Measurements from ENCODE around the gene TSFM. TPM values are rescaled to one million over a fixed set of nuclear protein-coding genes. Genes with fewer than 3 reads are reported as not detected.

The TSFM gene
- total RNA-seq, 1 experiment from 2014 or later: 48.7 TPM

DNA sequence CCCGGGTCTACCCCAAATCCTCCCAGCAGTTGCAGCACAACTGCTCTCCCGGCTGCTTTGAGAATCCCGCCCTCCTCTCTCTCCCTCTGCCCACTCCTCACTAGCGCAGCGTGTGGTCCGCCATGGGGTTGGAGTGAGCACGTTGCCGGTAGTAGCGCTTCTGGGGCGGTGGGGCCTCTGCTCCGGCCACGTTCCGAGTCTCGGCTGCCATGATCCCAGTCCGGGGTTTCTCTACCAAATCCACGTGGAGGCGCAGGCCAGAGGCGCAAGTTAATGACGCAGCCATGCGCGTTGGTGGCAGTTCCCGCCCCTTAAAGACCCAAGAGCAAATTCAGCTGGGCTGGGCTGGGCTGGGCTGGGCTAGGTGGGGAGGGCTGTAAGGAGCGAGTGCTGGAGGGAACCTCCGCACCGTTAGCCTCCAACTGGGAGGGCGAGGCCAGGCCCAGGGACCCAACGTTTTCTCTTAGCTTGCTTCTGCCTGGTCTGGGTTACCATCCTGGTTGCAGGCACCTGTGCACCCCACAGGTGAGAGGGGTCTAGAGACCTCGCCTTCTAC is 10.6 kb upstream of the TSFM start, which contains the start of gene METTL1 (continued):
- TF ChIP-seq NFATC4 (CRISPR knock-in tag; IDR thresholded peaks at IDR 0.05) (no peak), FOXK1 (CRISPR knock-in tag; IDR thresholded peaks at IDR 0.05) (peak; percentile 96), SOX15 (CRISPR knock-in tag; IDR thresholded peaks at IDR 0.05) (no peak), ZNF138 (CRISPR knock-in tag; conservative IDR thresholded peaks at IDR 0.05) (no peak), NR2C2 (CRISPR knock-in tag; IDR thresholded peaks at IDR 0.05) (no peak), EMX1 (CRISPR knock-in tag; IDR thresholded peaks at IDR 0.05) (no peak), SP1 (CRISPR knock-in tag; conservative IDR thresholded peaks at IDR 0.05) (peak; percentile 100), ZNF232 (CRISPR knock-in tag; IDR thresholded peaks at IDR 0.05) (no peak), CBFB (CRISPR knock-in tag; IDR thresholded peaks at IDR 0.05; ENCODE audit: low read depth) (peak; percentile 76; the same call in 1 of the 2 replicates), GABPB1 (CRISPR knock-in tag; IDR thresholded peaks at IDR 0.05) (peak; percentile 87), NFE2L1 (CRISPR knock-in tag; IDR thresholded peaks at IDR 0.05) (peak; percentile 16; the same call in 1 of the 2 replicates), HMGA2 (CRISPR knock-in tag; IDR thresholded peaks at IDR 0.05) (no peak), ELF4 (CRISPR knock-in tag; IDR thresholded peaks at IDR 0.05; ENCODE audit: low read depth) (no peak), KAT7 (CRISPR knock-in tag; IDR thresholded peaks at IDR 0.05; ENCODE audit: borderline replicate concordance) (no peak)
- TF ChIP-seq, protein P1, sequence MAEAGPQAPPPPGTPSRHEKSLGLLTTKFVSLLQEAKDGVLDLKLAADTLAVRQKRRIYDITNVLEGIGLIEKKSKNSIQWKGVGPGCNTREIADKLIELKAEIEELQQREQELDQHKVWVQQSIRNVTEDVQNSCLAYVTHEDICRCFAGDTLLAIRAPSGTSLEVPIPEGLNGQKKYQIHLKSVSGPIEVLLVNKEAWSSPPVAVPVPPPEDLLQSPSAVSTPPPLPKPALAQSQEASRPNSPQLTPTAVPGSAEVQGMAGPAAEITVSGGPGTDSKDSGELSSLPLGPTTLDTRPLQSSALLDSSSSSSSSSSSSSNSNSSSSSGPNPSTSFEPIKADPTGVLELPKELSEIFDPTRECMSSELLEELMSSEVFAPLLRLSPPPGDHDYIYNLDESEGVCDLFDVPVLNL (CRISPR knock-in tag; IDR thresholded peaks at IDR 0.05; ENCODE audit: borderline replicate concordance, low read depth): no peak
- TF ChIP-seq, protein P2, sequence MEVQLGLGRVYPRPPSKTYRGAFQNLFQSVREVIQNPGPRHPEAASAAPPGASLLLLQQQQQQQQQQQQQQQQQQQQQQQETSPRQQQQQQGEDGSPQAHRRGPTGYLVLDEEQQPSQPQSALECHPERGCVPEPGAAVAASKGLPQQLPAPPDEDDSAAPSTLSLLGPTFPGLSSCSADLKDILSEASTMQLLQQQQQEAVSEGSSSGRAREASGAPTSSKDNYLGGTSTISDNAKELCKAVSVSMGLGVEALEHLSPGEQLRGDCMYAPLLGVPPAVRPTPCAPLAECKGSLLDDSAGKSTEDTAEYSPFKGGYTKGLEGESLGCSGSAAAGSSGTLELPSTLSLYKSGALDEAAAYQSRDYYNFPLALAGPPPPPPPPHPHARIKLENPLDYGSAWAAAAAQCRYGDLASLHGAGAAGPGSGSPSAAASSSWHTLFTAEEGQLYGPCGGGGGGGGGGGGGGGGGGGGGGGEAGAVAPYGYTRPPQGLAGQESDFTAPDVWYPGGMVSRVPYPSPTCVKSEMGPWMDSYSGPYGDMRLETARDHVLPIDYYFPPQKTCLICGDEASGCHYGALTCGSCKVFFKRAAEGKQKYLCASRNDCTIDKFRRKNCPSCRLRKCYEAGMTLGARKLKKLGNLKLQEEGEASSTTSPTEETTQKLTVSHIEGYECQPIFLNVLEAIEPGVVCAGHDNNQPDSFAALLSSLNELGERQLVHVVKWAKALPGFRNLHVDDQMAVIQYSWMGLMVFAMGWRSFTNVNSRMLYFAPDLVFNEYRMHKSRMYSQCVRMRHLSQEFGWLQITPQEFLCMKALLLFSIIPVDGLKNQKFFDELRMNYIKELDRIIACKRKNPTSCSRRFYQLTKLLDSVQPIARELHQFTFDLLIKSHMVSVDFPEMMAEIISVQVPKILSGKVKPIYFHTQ (CRISPR knock-in tag; IDR thresholded peaks at IDR 0.05): peak; percentile 58; the same call in 1 of the 2 replicates
- TF ChIP-seq, protein P3, sequence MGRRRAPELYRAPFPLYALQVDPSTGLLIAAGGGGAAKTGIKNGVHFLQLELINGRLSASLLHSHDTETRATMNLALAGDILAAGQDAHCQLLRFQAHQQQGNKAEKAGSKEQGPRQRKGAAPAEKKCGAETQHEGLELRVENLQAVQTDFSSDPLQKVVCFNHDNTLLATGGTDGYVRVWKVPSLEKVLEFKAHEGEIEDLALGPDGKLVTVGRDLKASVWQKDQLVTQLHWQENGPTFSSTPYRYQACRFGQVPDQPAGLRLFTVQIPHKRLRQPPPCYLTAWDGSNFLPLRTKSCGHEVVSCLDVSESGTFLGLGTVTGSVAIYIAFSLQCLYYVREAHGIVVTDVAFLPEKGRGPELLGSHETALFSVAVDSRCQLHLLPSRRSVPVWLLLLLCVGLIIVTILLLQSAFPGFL (CRISPR knock-in tag; IDR thresholded peaks at IDR 0.05; ENCODE audit: borderline replicate concordance): 0 out of 2 replicates have a peak, but pooled peaks have one; percentile 23
- TF ChIP-seq, protein P4, sequence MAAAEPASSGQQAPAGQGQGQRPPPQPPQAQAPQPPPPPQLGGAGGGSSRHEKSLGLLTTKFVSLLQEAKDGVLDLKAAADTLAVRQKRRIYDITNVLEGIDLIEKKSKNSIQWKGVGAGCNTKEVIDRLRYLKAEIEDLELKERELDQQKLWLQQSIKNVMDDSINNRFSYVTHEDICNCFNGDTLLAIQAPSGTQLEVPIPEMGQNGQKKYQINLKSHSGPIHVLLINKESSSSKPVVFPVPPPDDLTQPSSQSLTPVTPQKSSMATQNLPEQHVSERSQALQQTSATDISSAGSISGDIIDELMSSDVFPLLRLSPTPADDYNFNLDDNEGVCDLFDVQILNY (CRISPR knock-in tag; IDR thresholded peaks at IDR 0.05): no peak; the same call in 1 of the 2 replicates
- TF ChIP-seq, protein P5, sequence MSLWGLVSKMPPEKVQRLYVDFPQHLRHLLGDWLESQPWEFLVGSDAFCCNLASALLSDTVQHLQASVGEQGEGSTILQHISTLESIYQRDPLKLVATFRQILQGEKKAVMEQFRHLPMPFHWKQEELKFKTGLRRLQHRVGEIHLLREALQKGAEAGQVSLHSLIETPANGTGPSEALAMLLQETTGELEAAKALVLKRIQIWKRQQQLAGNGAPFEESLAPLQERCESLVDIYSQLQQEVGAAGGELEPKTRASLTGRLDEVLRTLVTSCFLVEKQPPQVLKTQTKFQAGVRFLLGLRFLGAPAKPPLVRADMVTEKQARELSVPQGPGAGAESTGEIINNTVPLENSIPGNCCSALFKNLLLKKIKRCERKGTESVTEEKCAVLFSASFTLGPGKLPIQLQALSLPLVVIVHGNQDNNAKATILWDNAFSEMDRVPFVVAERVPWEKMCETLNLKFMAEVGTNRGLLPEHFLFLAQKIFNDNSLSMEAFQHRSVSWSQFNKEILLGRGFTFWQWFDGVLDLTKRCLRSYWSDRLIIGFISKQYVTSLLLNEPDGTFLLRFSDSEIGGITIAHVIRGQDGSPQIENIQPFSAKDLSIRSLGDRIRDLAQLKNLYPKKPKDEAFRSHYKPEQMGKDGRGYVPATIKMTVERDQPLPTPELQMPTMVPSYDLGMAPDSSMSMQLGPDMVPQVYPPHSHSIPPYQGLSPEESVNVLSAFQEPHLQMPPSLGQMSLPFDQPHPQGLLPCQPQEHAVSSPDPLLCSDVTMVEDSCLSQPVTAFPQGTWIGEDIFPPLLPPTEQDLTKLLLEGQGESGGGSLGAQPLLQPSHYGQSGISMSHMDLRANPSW (CRISPR knock-in tag; conservative IDR thresholded peaks at IDR 0.05; ENCODE audit: low read depth): 0 out of 2 replicates have a peak, but pooled peaks have one; percentile 62
- TF ChIP-seq, protein P6, sequence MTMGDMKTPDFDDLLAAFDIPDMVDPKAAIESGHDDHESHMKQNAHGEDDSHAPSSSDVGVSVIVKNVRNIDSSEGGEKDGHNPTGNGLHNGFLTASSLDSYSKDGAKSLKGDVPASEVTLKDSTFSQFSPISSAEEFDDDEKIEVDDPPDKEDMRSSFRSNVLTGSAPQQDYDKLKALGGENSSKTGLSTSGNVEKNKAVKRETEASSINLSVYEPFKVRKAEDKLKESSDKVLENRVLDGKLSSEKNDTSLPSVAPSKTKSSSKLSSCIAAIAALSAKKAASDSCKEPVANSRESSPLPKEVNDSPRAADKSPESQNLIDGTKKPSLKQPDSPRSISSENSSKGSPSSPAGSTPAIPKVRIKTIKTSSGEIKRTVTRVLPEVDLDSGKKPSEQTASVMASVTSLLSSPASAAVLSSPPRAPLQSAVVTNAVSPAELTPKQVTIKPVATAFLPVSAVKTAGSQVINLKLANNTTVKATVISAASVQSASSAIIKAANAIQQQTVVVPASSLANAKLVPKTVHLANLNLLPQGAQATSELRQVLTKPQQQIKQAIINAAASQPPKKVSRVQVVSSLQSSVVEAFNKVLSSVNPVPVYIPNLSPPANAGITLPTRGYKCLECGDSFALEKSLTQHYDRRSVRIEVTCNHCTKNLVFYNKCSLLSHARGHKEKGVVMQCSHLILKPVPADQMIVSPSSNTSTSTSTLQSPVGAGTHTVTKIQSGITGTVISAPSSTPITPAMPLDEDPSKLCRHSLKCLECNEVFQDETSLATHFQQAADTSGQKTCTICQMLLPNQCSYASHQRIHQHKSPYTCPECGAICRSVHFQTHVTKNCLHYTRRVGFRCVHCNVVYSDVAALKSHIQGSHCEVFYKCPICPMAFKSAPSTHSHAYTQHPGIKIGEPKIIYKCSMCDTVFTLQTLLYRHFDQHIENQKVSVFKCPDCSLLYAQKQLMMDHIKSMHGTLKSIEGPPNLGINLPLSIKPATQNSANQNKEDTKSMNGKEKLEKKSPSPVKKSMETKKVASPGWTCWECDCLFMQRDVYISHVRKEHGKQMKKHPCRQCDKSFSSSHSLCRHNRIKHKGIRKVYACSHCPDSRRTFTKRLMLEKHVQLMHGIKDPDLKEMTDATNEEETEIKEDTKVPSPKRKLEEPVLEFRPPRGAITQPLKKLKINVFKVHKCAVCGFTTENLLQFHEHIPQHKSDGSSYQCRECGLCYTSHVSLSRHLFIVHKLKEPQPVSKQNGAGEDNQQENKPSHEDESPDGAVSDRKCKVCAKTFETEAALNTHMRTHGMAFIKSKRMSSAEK (CRISPR knock-in tag; IDR thresholded peaks at IDR 0.05; ENCODE audit: borderline replicate concordance): no peak
- TF ChIP-seq, protein P7, sequence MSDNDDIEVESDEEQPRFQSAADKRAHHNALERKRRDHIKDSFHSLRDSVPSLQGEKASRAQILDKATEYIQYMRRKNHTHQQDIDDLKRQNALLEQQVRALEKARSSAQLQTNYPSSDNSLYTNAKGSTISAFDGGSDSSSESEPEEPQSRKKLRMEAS (CRISPR knock-in tag; IDR thresholded peaks at IDR 0.05): peak; percentile 100
- TF ChIP-seq, protein P8, sequence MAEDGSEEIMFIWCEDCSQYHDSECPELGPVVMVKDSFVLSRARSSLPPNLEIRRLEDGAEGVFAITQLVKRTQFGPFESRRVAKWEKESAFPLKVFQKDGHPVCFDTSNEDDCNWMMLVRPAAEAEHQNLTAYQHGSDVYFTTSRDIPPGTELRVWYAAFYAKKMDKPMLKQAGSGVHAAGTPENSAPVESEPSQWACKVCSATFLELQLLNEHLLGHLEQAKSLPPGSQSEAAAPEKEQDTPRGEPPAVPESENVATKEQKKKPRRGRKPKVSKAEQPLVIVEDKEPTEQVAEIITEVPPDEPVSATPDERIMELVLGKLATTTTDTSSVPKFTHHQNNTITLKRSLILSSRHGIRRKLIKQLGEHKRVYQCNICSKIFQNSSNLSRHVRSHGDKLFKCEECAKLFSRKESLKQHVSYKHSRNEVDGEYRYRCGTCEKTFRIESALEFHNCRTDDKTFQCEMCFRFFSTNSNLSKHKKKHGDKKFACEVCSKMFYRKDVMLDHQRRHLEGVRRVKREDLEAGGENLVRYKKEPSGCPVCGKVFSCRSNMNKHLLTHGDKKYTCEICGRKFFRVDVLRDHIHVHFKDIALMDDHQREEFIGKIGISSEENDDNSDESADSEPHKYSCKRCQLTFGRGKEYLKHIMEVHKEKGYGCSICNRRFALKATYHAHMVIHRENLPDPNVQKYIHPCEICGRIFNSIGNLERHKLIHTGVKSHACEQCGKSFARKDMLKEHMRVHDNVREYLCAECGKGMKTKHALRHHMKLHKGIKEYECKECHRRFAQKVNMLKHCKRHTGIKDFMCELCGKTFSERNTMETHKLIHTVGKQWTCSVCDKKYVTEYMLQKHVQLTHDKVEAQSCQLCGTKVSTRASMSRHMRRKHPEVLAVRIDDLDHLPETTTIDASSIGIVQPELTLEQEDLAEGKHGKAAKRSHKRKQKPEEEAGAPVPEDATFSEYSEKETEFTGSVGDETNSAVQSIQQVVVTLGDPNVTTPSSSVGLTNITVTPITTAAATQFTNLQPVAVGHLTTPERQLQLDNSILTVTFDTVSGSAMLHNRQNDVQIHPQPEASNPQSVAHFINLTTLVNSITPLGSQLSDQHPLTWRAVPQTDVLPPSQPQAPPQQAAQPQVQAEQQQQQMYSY (CRISPR knock-in tag; IDR thresholded peaks at IDR 0.05): peak; percentile 94
